KMS-11 (cell line): Measurements from ENCODE around the gene LGALS13.

Experiments used
- H2AFZ ChIP-seq: fragments of 200-600 bp; sonication (generic); 2 replicates; pipeline ENCODE4 v1.6.1; 2016; ENCODE audit warnings: antibody characterized with exemption, mixed run types, low read depth
- H3K27ac ChIP-seq: fragments of 200-600 bp; sonication (generic); 2 replicates; pipeline ENCODE4 v1.6.1; 2016; ENCODE audit warnings: mild to moderate bottlenecking, mixed run types
- H3K27me3 ChIP-seq: fragments of 200-600 bp; sonication (generic); 2 replicates; pipeline ENCODE4 v1.6.1; 2017; ENCODE audit warnings: mild to moderate bottlenecking, low read depth, mixed run types, moderate library complexity; ENCODE audit not compliant: insufficient read depth
- H3K36me3 ChIP-seq: fragments of 200-600 bp; sonication (generic); 2 replicates; pipeline ENCODE4 v1.6.1; 2017; ENCODE audit warnings: mild to moderate bottlenecking, mixed run types; ENCODE audit not compliant: insufficient read depth
- H3K4me1 ChIP-seq: fragments of 200-600 bp; sonication (generic); 2 replicates; pipeline ENCODE4 v1.6.1; 2016; ENCODE audit warnings: mild to moderate bottlenecking, low read depth, mixed run types; ENCODE audit not compliant: poor library complexity, severe bottlenecking
- H3K4me2 ChIP-seq: fragments of 200-600 bp; sonication (generic); 2 replicates; pipeline ENCODE4 v1.7.0; 2016; ENCODE audit warnings: mild to moderate bottlenecking, mixed run types
- H3K4me3 ChIP-seq: fragments of 200-600 bp; sonication (generic); IDR thresholded peaks from 2 replicates; pipeline ENCODE4 v1.6.1; 2017; ENCODE audit warnings: low read depth, low read length, mixed read lengths; ENCODE audit not compliant: insufficient read depth
- H3K79me2 ChIP-seq: fragments of 200-600 bp; sonication (generic); 2 replicates; pipeline ENCODE4 v1.6.1; 2016; ENCODE audit warnings: low read depth, mixed run types; ENCODE audit not compliant: insufficient read depth
- H3K9ac ChIP-seq: fragments of 200-600 bp; sonication (generic); 2 replicates; pipeline ENCODE4 v1.6.1; 2016; ENCODE audit warnings: mild to moderate bottlenecking, mixed run types
- H4K20me1 ChIP-seq: fragments of 200-600 bp; sonication (generic); 2 replicates; pipeline ENCODE4 v1.6.1; 2016; ENCODE audit warnings: mild to moderate bottlenecking, mixed run types; ENCODE audit not compliant: insufficient read depth
- CTCF ChIP-seq: fragments of 200-600 bp; sonication (generic); conservative IDR thresholded peaks from 2 replicates; pipeline ENCODE4 v1.6.1; 2017; ENCODE audit warnings: low read depth, mild to moderate bottlenecking, antibody characterized with exemption, low read length, moderate library complexity, mixed read lengths

The LGALS13 gene

GRCh38 chr19:39568604-39569003, 33.7 kb upstream of the LGALS13 start:
- no peaks in the 10 kb centered on the region for H4K20me1 ChIP-seq
- no peaks in the 10 kb centered on the region for H3K36me3 ChIP-seq
- H2AFZ ChIP-seq, result no peak overlapping the region
- no peak overlapping the region for H3K4me2 ChIP-seq
- H3K4me1 ChIP-seq, result no peaks in the 10 kb centered on the region
- no peak for TF ChIP-seq CTCF
- H3K27ac ChIP-seq, result no peak overlapping the region
- H3K27me3 ChIP-seq, result no peaks in the 10 kb centered on the region
- H3K4me3 ChIP-seq, result no peak overlapping the region
- H3K79me2 ChIP-seq, result no peaks in the 10 kb centered on the region
- no peak overlapping the region for H3K9ac ChIP-seq

- H3K4me2 ChIP-seq, result no peak overlapping the region
- H3K27ac ChIP-seq, result no peak overlapping the region
- no peaks in the 10 kb centered on the region for H3K27me3 ChIP-seq
- TF ChIP-seq CTCF, result no peak
- no peak overlapping the region for H3K9ac ChIP-seq
- no peaks in the 10 kb centered on the region for H4K20me1 ChIP-seq
- H3K4me1 ChIP-seq, result no peaks in the 10 kb centered on the region
- H3K79me2 ChIP-seq, result no peaks in the 10 kb centered on the region
- no peak overlapping the region for H3K4me3 ChIP-seq
- H3K36me3 ChIP-seq, result no peaks in the 10 kb centered on the region
- no peak overlapping the region for H2AFZ ChIP-seq
These were observed 19.9 kb upstream of the LGALS13 start for GRCh38 chr19:39582442-39582841.

GRCh38 chr19:39582891-39583625, 19.3 kb upstream of the LGALS13 start:
- H4K20me1 ChIP-seq, result no peaks in the 10 kb centered on the region
- no peak for TF ChIP-seq CTCF
- no peak overlapping the region for H3K4me2 ChIP-seq

GRCh38 chr19:39587496-39587895, 14.8 kb upstream of the LGALS13 start:
- Histone ChIP-seq H3K4me3 (no peak overlapping the region), H2AFZ (no peak overlapping the region), H3K4me2 (no peak overlapping the region), H3K36me3 (no peaks in the 10 kb centered on the region), H3K27ac (no peak overlapping the region), H3K27me3 (no peaks in the 10 kb centered on the region), H3K4me1 (no peaks in the 10 kb centered on the region), H3K79me2 (no peaks in the 10 kb centered on the region), H3K9ac (no peak overlapping the region), H4K20me1 (no peaks in the 10 kb centered on the region)
- no peak for TF ChIP-seq CTCF

More at GRCh38 chr19:39582891-39583625, 19.3 kb upstream of the LGALS13 start:
- Histone ChIP-seq H3K4me1 (no peaks in the 10 kb centered on the region), H3K9ac (no peak overlapping the region), H3K4me3 (no peak overlapping the region), H3K36me3 (no peaks in the 10 kb centered on the region), H2AFZ (no peak overlapping the region), H3K27me3 (no peaks in the 10 kb centered on the region), H3K27ac (no peak overlapping the region), H3K79me2 (no peaks in the 10 kb centered on the region)
